ENCODE measurements around the gene LCNL1. TPM values are rescaled to one million over a fixed set of nuclear protein-coding genes. Genes with fewer than 3 reads are reported as not detected.
A peak's percentile ranks its signal among the peaks of the same experiment; 100 is the strongest.

The LCNL1 gene
- total and polyA plus RNA-seq, 2 of the 13 experiments (the other 11 are each of a cell fraction or from before 2014, with no cell fraction given), result not detected

- 0 out of 2 replicates have a peak, but pooled peaks have one; percentile 27 for TF ChIP-seq TRAFD1 (CRISPR knock-in tag; IDR thresholded peaks at IDR 0.05; ENCODE audit: borderline replicate concordance)
- TF ChIP-seq FUBP1 (CRISPR knock-in tag; IDR thresholded peaks at IDR 0.05; ENCODE audit: borderline replicate concordance), result no peak
- no peak for TF ChIP-seq HHEX (CRISPR knock-in tag; IDR thresholded peaks at IDR 0.05)
- TF ChIP-seq SP1 (IDR thresholded peaks at IDR 0.05), result no peak
- TF ChIP-seq SP1 (CRISPR knock-in tag; IDR thresholded peaks at IDR 0.05), result peak; percentile 70
- no peak for TF ChIP-seq ZBTB40 (IDR thresholded peaks at IDR 0.05)
- no peak for TF ChIP-seq ZBTB40 (CRISPR knock-in tag; IDR thresholded peaks at IDR 0.05)
- TF ChIP-seq AKAP8 (CRISPR knock-in tag; IDR thresholded peaks at IDR 0.05), result peak; percentile 61; the same call in 1 of the 2 replicates
- TF ChIP-seq ZNF362 (CRISPR knock-in tag; IDR thresholded peaks at IDR 0.05; ENCODE audit: borderline replicate concordance), result 0 out of 2 replicates have a peak, but pooled peaks have one; percentile 6
- TF ChIP-seq ZNF317 (CRISPR knock-in tag; IDR thresholded peaks at IDR 0.05), result no peak
- TF ChIP-seq ELF3 (CRISPR knock-in tag; IDR thresholded peaks at IDR 0.05), result peak; percentile 19; the same call in 1 of the 2 replicates
- TF ChIP-seq MAZ (IDR thresholded peaks at IDR 0.05; ENCODE audit: borderline replicate concordance, low read depth, low read length), result peak; percentile 92; the same call in 1 of the 2 replicates
- TF ChIP-seq MAZ (CRISPR knock-in tag; IDR thresholded peaks at IDR 0.05; ENCODE audit: low read depth), result peak; percentile 38; the same call in 1 of the 2 replicates
- 0 out of 2 replicates have a peak, but pooled peaks have one; percentile 30 for TF ChIP-seq RBFOX2 (IDR thresholded peaks at IDR 0.05; ENCODE audit: low read depth, low read length)
These were observed 39.3 kb downstream of the LCNL1 start (continued) for GRCh38 chr9:137021979-137022661.
